ENCODE results near the gene TUBB4A.

TUBB4A gene

GRCh38 chr19:6465663-6466062 is 36.4 kb downstream of the TUBB4A start:
- no peak for DNase-seq

GRCh38 chr19:6465006-6465405 is 37.1 kb downstream of the TUBB4A start:
- no peak for DNase-seq

GRCh38 chr19:6464070-6464873 is 37.8 kb downstream of the TUBB4A start, which contains the start of gene CRB3:
Gene CRB3 (plus strand): TSS chr19:6464271. CDS start chr19:6464702, 431 bp downstream.
- peak; percentile 15 for DNase-seq

- DNase-seq: peak; percentile 98
These were observed 41.8 kb downstream of the TUBB4A start for GRCh38 chr19:6460099-6460884.

GRCh38 chr19:6459262-6460098 is 42.6 kb downstream of the TUBB4A start, which contains the start of gene SLC25A23:
Gene SLC25A23 (minus strand): TSS chr19:6459792. CDS start chr19:6459628, 164 bp downstream.
- DNase-seq: peak; percentile 44

- DNase-seq: no peak
These were observed 43.3 kb downstream of the TUBB4A start for GRCh38 chr19:6458695-6459261.

GRCh38 chr19:6457958-6458694 is 44.0 kb downstream of the TUBB4A start:
- DNase-seq: no peak

- no peak for DNase-seq
These were observed 46.2 kb downstream of the TUBB4A start for GRCh38 chr19:6455924-6456323.

- DNase-seq: no peak
These were observed 48.1 kb downstream of the TUBB4A start for GRCh38 chr19:6453951-6454565.

- no peak for DNase-seq
These were observed 49.2 kb downstream of the TUBB4A start for GRCh38 chr19:6452899-6453298.

- no peak for DNase-seq
These were observed 49.9 kb downstream of the TUBB4A start for GRCh38 chr19:6452223-6452614.

GRCh38 chr19:6451583-6452222 is 50.4 kb downstream of the TUBB4A start:
- no peak for DNase-seq

GRCh38 chr19:6450166-6450565 is 51.9 kb downstream of the TUBB4A start:
- DNase-seq: no peak

- DNase-seq: no peak
These were observed 54.1 kb downstream of the TUBB4A start for GRCh38 chr19:6448045-6448444.

GRCh38 chr19:6446452-6446851 is 55.7 kb downstream of the TUBB4A start:
- no peak for DNase-seq
